NCI-H526 (cell line): ENCODE data around the gene SEC22C.

Source experiments
- DNase-seq, 2 experiments: peaks; one replicate each; lab custom pipeline; 2025; lab: John Stamatoyannopoulos, UW

Gene SEC22C

DNA sequence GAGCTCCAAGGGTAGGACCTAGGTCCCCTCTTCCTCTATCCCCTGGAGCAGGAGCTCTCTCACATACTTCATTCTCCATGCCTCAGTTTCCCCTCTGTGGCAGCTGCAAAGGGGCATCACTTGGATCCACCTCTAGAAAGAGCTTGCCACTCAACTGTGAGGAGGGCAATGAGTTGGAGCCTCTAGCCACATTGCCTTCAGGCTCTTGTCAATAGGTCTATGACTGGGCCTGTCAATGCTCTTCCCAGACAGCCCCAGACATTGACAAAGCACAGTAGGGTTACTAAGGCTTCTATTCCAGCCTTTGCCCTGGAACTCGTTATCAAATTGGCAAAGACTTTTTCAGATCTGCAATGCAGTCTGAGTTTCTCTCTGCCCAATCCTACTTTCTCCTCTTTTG, 83.7 kb downstream of the SEC22C start:
- DNase-seq = no peak
